K562 (cell line): ENCODE measurements around the gene RNF168. TPM values are rescaled to one million over a fixed set of nuclear protein-coding genes. Genes with fewer than 3 reads are reported as not detected.
A peak's percentile ranks its signal among the peaks of the same experiment; 100 is the strongest.

Experiments
- ADNP ChIP-seq: fragments of 200-800 bp; sonication (Bioruptor generic); IDR thresholded peaks from 2 replicates; pipeline ENCODE4 v1.6.1; 2016; ENCODE audit warnings: missing genetic modification characterization, missing compliant biosample characterization
- ARID1B ChIP-seq: fragments of 450-650 bp; IDR thresholded peaks from 2 replicates; pipeline ENCODE4 v1.6.1; 2016; ENCODE audit warnings: antibody characterized with exemption, mild to moderate bottlenecking, inconsistent platforms
- ETS1 ChIP-seq: conservative IDR thresholded peaks from 2 replicates; pipeline ENCODE4 v1.6.1; 2011; ENCODE audit warnings: low read depth, mild to moderate bottlenecking, low read length; ENCODE audit not compliant: control insufficient read depth
- HNRNPLL ChIP-seq: fragments of 200-400 bp; formaldehyde crosslinking; IDR thresholded peaks from 2 replicates; pipeline ENCODE4 v1.6.1; 2017; ENCODE audit warnings: low read length, low read depth, mild to moderate bottlenecking; ENCODE audit not compliant: poor library complexity, severe bottlenecking
- MNT ChIP-seq, 2 experiments: fragments of 450-650 bp; conservative IDR thresholded peaks; 2 replicates each; pipeline ENCODE4 v1.6.1; 2017; ENCODE audit warnings: mild to moderate bottlenecking in 2 of 2, moderate library complexity in 2 of 2
- MTA3 ChIP-seq: fragments of 450-650 bp; formaldehyde crosslinking; IDR thresholded peaks from 2 replicates; pipeline ENCODE4 v1.6.1; 2017; ENCODE audit warnings: mild to moderate bottlenecking, borderline replicate concordance
- NR2C1 ChIP-seq, 2 experiments: fragments of 450-650 bp; IDR thresholded peaks; 2 replicates each; pipeline ENCODE4 v1.6.1; 2017; ENCODE audit warnings: mild to moderate bottlenecking in 2 of 2, antibody characterized with exemption in 1 of 2, inconsistent platforms in 1 of 2, missing compliant biosample characterization in 1 of 2, missing genetic modification characterization in 1 of 2
- RBFOX2 ChIP-seq: fragments of 200-400 bp; formaldehyde crosslinking; IDR thresholded peaks from 2 replicates; pipeline ENCODE4 v1.6.1; 2017; ENCODE audit warnings: low read depth, mild to moderate bottlenecking, low read length, moderate library complexity
- ZBTB12 ChIP-seq: fragments of 250-450 bp; sonication (Bioruptor Pico); IDR thresholded peaks from 2 replicates; pipeline ENCODE4 v1.4.0; 2020
- ZNF395 ChIP-seq: fragments of 200-800 bp; sonication (Bioruptor generic); IDR thresholded peaks from 2 replicates; pipeline ENCODE4 v1.6.1; 2017; ENCODE audit warnings: missing genetic modification characterization, missing compliant biosample characterization
- ZNF511 ChIP-seq: sonication (generic); formaldehyde crosslinking; IDR thresholded peaks from 2 replicates; pipeline ENCODE4 v1.8.0; 2022; ENCODE audit warnings: mild to moderate bottlenecking, missing genetic modification reagents
- ZNF589 ChIP-seq: fragments of 200-800 bp; sonication (Bioruptor generic); IDR thresholded peaks from 2 replicates; pipeline ENCODE4 v1.6.1; 2016; ENCODE audit warnings: low read depth, missing genetic modification characterization, missing compliant biosample characterization
- ZNF592 ChIP-seq: fragments of 450-650 bp; IDR thresholded peaks from 2 replicates; pipeline ENCODE4 v1.6.1; 2017; ENCODE audit warnings: antibody characterized with exemption, mild to moderate bottlenecking
- ZNF707 ChIP-seq: fragments of 250-450 bp; sonication (Bioruptor Pico); conservative IDR thresholded peaks from 2 replicates; pipeline ENCODE4 v1.8.0; 2022; ENCODE audit warnings: inconsistent platforms, mild to moderate bottlenecking, moderate library complexity
- polyA plus RNA-seq, 8 experiments: library from polyadenylated mRNA; depleted of rRNA in 4 of 8; stranded (reverse) in 5 of 8; unstranded in 3 of 8; fragments of >200 nt; fragmentation: Nextera tagmentation in 2 of 8; fragmentation: Illumina TruSeq in 1 of 8; extraction: Ambion mirVana in 2 of 8; extraction: Trizol in 1 of 8; gene quantifications; 2 replicates each; pipeline versions ENCODE4 v1.2.1 to v1.2.3, GENCODE V29; 2011 to 2014; ENCODE audit warnings: inconsistent platforms in 1 of 8, missing spikeins in 1 of 8
- total RNA-seq, 7 experiments: library from RNA; depleted of rRNA in 6 of 7; stranded (reverse); fragments of >200 nt in 6 of 7; fragmentation: Illumina TruSeq in 2 of 7; extraction: Trizol in 2 of 7; gene quantifications; 2 replicates each; pipeline versions ENCODE4 v1.2.1 to v1.2.3, GENCODE V29; 2011 to 2021; ENCODE audit warnings: low replicate concordance in 1 of 7

The RNF168 gene
- total and polyA plus RNA-seq, 9 of the 15 experiments (the other 6 are each of a cell fraction or from before 2014, with no cell fraction given) = 6.0 to 32.1 (median 16.6) TPM

- TF ChIP-seq ZNF395 (CRISPR knock-in tag) (no peak), ZNF707 (CRISPR knock-in tag) (no peak), ARID1B (peak; percentile 55; the same call in 1 of the 2 replicates), ZNF511 (CRISPR knock-in tag) (peak; percentile 33; the same call in 1 of the 2 replicates), ZNF592 (no peak), ZNF589 (CRISPR knock-in tag) (no peak), NR2C1 (IDR thresholded peaks at IDR 0.05) (peak; percentile 38; the same call in 1 of the 2 replicates), NR2C1 (tag; IDR thresholded peaks at IDR 0.05) (0 out of 2 replicates have a peak, but pooled peaks have one; percentile 9), ETS1 (peak; percentile 74; the same call in 1 of the 2 replicates), HNRNPLL (peak; percentile 99), MTA3 (peak; percentile 69), ZBTB12 (CRISPR knock-in tag) (peak; percentile 84), RBFOX2 (peak; percentile 93), MNT (conservative IDR thresholded peaks at IDR 0.05) (peak; percentile 47 to 80), ADNP (no peak)
These were observed at the start of gene RNF168 (continued) for GRCh38 chr3:196503196-196504076.
